SK-N-SH treated with all-trans-retinoic acid at 6 μM for 48 hours (cell line): ENCODE measurements around the gene SCO1.

ENCODE experiments used
- ATAC-seq: fragments of 200-7000 bp; cut with Tn5 transposase; 3 replicates; pipeline ENCODE4 v1.9.1; 2020; ENCODE audit warnings: mild to moderate bottlenecking, moderate library complexity
- BACH2 ChIP-seq: fragments of 250-450 bp; sonication (Bioruptor Pico); IDR thresholded peaks from 2 replicates; pipeline ENCODE4 v1.9.0; 2021; ENCODE audit warnings: mild to moderate bottlenecking, borderline replicate concordance
- CREB5 ChIP-seq: fragments of 250-450 bp; sonication (Bioruptor Pico); IDR thresholded peaks from 2 replicates; pipeline ENCODE4 v1.5.1; 2020; ENCODE audit warnings: low read depth, mild to moderate bottlenecking, moderate library complexity
- CSDC2 ChIP-seq: fragments of 250-450 bp; sonication (Bioruptor Pico); IDR thresholded peaks from 2 replicates; pipeline ENCODE4 v1.5.0; 2020; ENCODE audit warnings: mild to moderate bottlenecking, moderate library complexity
- CSRNP3 ChIP-seq: fragments of 250-450 bp; sonication (Bioruptor Pico); IDR thresholded peaks from 2 replicates; pipeline ENCODE4 v1.5.1; 2021; ENCODE audit warnings: mild to moderate bottlenecking, moderate library complexity
- ESRRG ChIP-seq: fragments of 250-450 bp; sonication (Bioruptor Pico); IDR thresholded peaks from 2 replicates; pipeline ENCODE4 v1.6.1; 2021; ENCODE audit warnings: mild to moderate bottlenecking
- GLIS3 ChIP-seq: fragments of 250-450 bp; sonication (Bioruptor Pico); IDR thresholded peaks from 2 replicates; pipeline ENCODE4 v1.5.0; 2020; ENCODE audit warnings: mild to moderate bottlenecking, moderate library complexity
- ISL1 ChIP-seq: fragments of 250-450 bp; sonication (Bioruptor Pico); IDR thresholded peaks from 2 replicates; pipeline ENCODE4 v2.1.2; 2022; ENCODE audit warnings: mild to moderate bottlenecking, moderate library complexity
- OSR1 ChIP-seq: fragments of 250-450 bp; sonication (Bioruptor Pico); IDR thresholded peaks from 2 replicates; pipeline ENCODE4 v1.8.0; 2022; ENCODE audit warnings: moderate library complexity, mild to moderate bottlenecking, inconsistent platforms
- PATZ1 ChIP-seq: fragments of 250-450 bp; sonication (Bioruptor Pico); IDR thresholded peaks from 2 replicates; pipeline ENCODE4 v1.8.0; 2020; ENCODE audit warnings: mild to moderate bottlenecking, moderate library complexity, borderline replicate concordance
- POU6F1 ChIP-seq: fragments of 250-450 bp; sonication (Bioruptor Pico); IDR thresholded peaks from 2 replicates; pipeline ENCODE4 v1.8.0; 2021; ENCODE audit warnings: low read depth, mild to moderate bottlenecking, moderate library complexity, borderline replicate concordance
- RARB ChIP-seq: fragments of 250-450 bp; sonication (Bioruptor Pico); IDR thresholded peaks from 2 replicates; pipeline ENCODE4 v1.8.0; 2021; ENCODE audit warnings: mild to moderate bottlenecking, moderate library complexity
- SNAI2 ChIP-seq: fragments of 250-450 bp; sonication (Bioruptor Pico); IDR thresholded peaks from 2 replicates; pipeline ENCODE4 v1.5.0; 2020; ENCODE audit warnings: mild to moderate bottlenecking, moderate library complexity
- TCF4 ChIP-seq: fragments of 250-450 bp; sonication (Bioruptor Pico); IDR thresholded peaks from 2 replicates; pipeline ENCODE4 v1.8.0; 2021; ENCODE audit warnings: mild to moderate bottlenecking, moderate library complexity, borderline replicate concordance
- TOX ChIP-seq: fragments of 250-450 bp; sonication (Bioruptor Pico); IDR thresholded peaks from 2 replicates; pipeline ENCODE4 v1.8.0; 2021; ENCODE audit warnings: mild to moderate bottlenecking, moderate library complexity, borderline replicate concordance
- TSHZ2 ChIP-seq: fragments of 250-450 bp; sonication (Bioruptor Pico); IDR thresholded peaks from 2 replicates; pipeline ENCODE4 v1.5.0; 2020; ENCODE audit warnings: mild to moderate bottlenecking, moderate library complexity
- ZFP3 ChIP-seq: fragments of 250-450 bp; sonication (Bioruptor Pico); IDR thresholded peaks from 2 replicates; pipeline ENCODE4 v1.5.0; 2020; ENCODE audit warnings: mild to moderate bottlenecking, moderate library complexity
- ZNF565 ChIP-seq: fragments of 450-650 bp; formaldehyde crosslinking; conservative IDR thresholded peaks from 2 replicates; pipeline ENCODE4 v1.5.0; 2020; ENCODE audit warnings: low read depth, mild to moderate bottlenecking, moderate library complexity
- ZNF70 ChIP-seq: fragments of 450-650 bp; formaldehyde crosslinking; IDR thresholded peaks from 2 replicates; pipeline ENCODE4 v1.5.0; 2020; ENCODE audit warnings: mild to moderate bottlenecking, moderate library complexity
- ZNF8 ChIP-seq: fragments of 450-650 bp; formaldehyde crosslinking; IDR thresholded peaks from 2 replicates; pipeline ENCODE4 v1.5.0; 2020; ENCODE audit warnings: mild to moderate bottlenecking, moderate library complexity

Gene SCO1

GRCh38 chr17:10718547-10718946 lies 21.2 kb upstream of the SCO1 start (continued):
- TF ChIP-seq TSHZ2 (CRISPR knock-in tag) (no peak), ZFP3 (CRISPR knock-in tag) (no peak), ZNF70 (CRISPR knock-in tag) (no peak)

- no peak for TF ChIP-seq TOX
- TF ChIP-seq, all 23 proteins: peak for 0
- no peak for ATAC-seq
Observed at GRCh38 chr17:10716218-10716617, 18.9 kb upstream of the SCO1 start.

GRCh38 chr17:10713318-10713717 lies 16.0 kb upstream of the SCO1 start:
- TF ChIP-seq RARB (CRISPR knock-in tag) (no peak), ZFP3 (CRISPR knock-in tag) (no peak), ZNF70 (CRISPR knock-in tag) (no peak), PATZ1 (CRISPR knock-in tag) (no peak), ESRRG (CRISPR knock-in tag) (no peak), SNAI2 (CRISPR knock-in tag) (no peak), GLIS3 (CRISPR knock-in tag) (no peak), POU6F1 (CRISPR knock-in tag) (no peak), CSRNP3 (CRISPR knock-in tag) (no peak), TOX (no peak), ISL1 (CRISPR knock-in tag) (no peak), CSDC2 (no peak), ZNF565 (no peak), CREB5 (no peak), ZNF8 (no peak), TCF4 (no peak), BACH2 (CRISPR knock-in tag) (no peak)
- ATAC-seq: no peak

- ATAC-seq: no peak
- TF ChIP-seq CSDC2: no peak
- no peak for TF ChIP-seq POU6F1 (CRISPR knock-in tag)
- no peak for TF ChIP-seq ZNF70 (CRISPR knock-in tag)
- TF ChIP-seq PATZ1 (CRISPR knock-in tag): no peak
- no peak for TF ChIP-seq TSHZ2 (CRISPR knock-in tag)
- no peak for TF ChIP-seq OSR1 (CRISPR knock-in tag)
- TF ChIP-seq CREB5: no peak
- no peak for TF ChIP-seq BACH2 (CRISPR knock-in tag)
Observed at GRCh38 chr17:10705727-10706126, 8.4 kb upstream of the SCO1 start.
